K562 (cell line): ENCODE data around the gene SLC39A7. TPM values are rescaled to one million over a fixed set of nuclear protein-coding genes. Genes with fewer than 3 reads are reported as not detected.

ENCODE experiments used
- ATAC-seq: fragments of 200-7000 bp; cut with Tn5 transposase; 3 replicates; pipeline ENCODE4 v1.9.1; 2020; ENCODE audit warnings: moderate library complexity
- BruUV-seq: library from RNA; stranded (reverse); fragments of 400-500 nt; replicated peaks from 2 replicates; lab custom pipeline; 2021; lab: Mats Ljungman, UMichigan
- CTCF ChIA-PET: fragments of 300-600 bp; formaldehyde crosslinking; extraction: SDS; loops from one replicate; lab custom pipeline; 2021; ENCODE audit warnings: low intra/inter-chr PET ratio; lab: Yijun Ruan, JAX
- POLR2A ChIA-PET: fragments of 300-600, 350-650 bp; sonication (Branson Sonifier 250); formaldehyde crosslinking; extraction: SDS; loops from one replicate; lab custom pipeline; 2021; ENCODE audit warnings: antibody characterized with exemption, inconsistent platforms; lab: Yijun Ruan, JAX
- DNase-seq, 4 experiments: peaks; one replicate each; pipeline versions ENCODE4 v3.0.0 to v3.0.0-alpha.2; 2011 to 2018; ENCODE audit warnings: low spot score in 3 of 4, mixed read lengths in 3 of 4; ENCODE audit errors: extremely low read depth in 1 of 4
- FAIRE-seq: peaks from 2 replicates; lab custom pipeline; 2011; peaks lifted over from hg19 to GRCh38; lab: Jason Lieb, UNC
- H2AFZ ChIP-seq: 2 replicates; pipeline ENCODE4 v1.6.0; 2011; ENCODE audit warnings: low read depth, low read length, control low read depth, inconsistent platforms
- H3K27ac ChIP-seq: fragments of 200-600 bp; 3 replicates; pipeline ENCODE4 v1.8.0; 2011; ENCODE audit warnings: low read depth, mild to moderate bottlenecking, control low read depth, inconsistent platforms, low read length, moderate library complexity, mixed read lengths; ENCODE audit errors: extremely low read depth
- H3K27me3 ChIP-seq, 2 experiments: fragments of 300-600 bp in 1 of 2; 2 replicates in 1 of 2; 3 replicates in 1 of 2; pipeline versions ENCODE4 v1.6.0 to v1.8.0; 2011; ENCODE audit warnings: inconsistent platforms in 2 of 2, low read length in 2 of 2, mild to moderate bottlenecking in 1 of 2, mixed read lengths in 1 of 2, moderate library complexity in 1 of 2; ENCODE audit not compliant: control insufficient read depth in 2 of 2, insufficient read depth in 2 of 2
- H3K36me3 ChIP-seq: fragments of 300-600 bp; 3 replicates; pipeline ENCODE4 v1.8.0; 2011; ENCODE audit warnings: mild to moderate bottlenecking, low read length, inconsistent platforms; ENCODE audit not compliant: control insufficient read depth, insufficient read depth
- H3K4me1 ChIP-seq, 2 experiments: fragments of 200-600 bp in 1 of 2; replicated peaks in 1 of 2; 2 replicates in 1 of 2; 3 replicates in 1 of 2; pipeline versions ENCODE4 v1.5.1 to v1.8.0; 2011; ENCODE audit warnings: inconsistent platforms in 2 of 2, low read length in 2 of 2, mild to moderate bottlenecking in 1 of 2, mixed read lengths in 1 of 2, moderate library complexity in 1 of 2; ENCODE audit not compliant: control insufficient read depth in 2 of 2, insufficient read depth in 2 of 2
- H3K4me2 ChIP-seq: 2 replicates; pipeline ENCODE4 v1.6.1; 2011; ENCODE audit warnings: low read length, control low read depth, inconsistent platforms, mixed read lengths; ENCODE audit not compliant: insufficient read depth
- H3K4me3 ChIP-seq: fragments of 200-600 bp; sonication (generic), shearing (Covaris generic); 2 replicates; pipeline ENCODE4 v1.5.1; 2016; ENCODE audit warnings: control low read depth, inconsistent platforms
- H3K79me2 ChIP-seq: fragments of 200-600 bp; 3 replicates; pipeline ENCODE4 v1.8.0; 2011; ENCODE audit warnings: low read length, inconsistent platforms; ENCODE audit not compliant: control insufficient read depth, insufficient read depth
- H3K9ac ChIP-seq, 2 experiments: 2 replicates each; pipeline versions ENCODE4 v1.6.0 to v1.6.1; 2011; ENCODE audit warnings: low read depth in 2 of 2, low read length in 2 of 2, control low read depth in 1 of 2, inconsistent platforms in 1 of 2, mild to moderate bottlenecking in 1 of 2, mixed read lengths in 1 of 2; ENCODE audit not compliant: insufficient read depth in 1 of 2
- H3K9me1 ChIP-seq: one replicate; pipeline ENCODE4 v1.6.0; 2011; ENCODE audit warnings: inconsistent platforms, mild to moderate bottlenecking, low read length, moderate library complexity; ENCODE audit not compliant: control insufficient read depth, insufficient read depth
- H3K9me3 ChIP-seq: replicated peaks from 2 replicates; pipeline ENCODE4 v1.5.1; 2011; ENCODE audit warnings: low read depth, low read length, inconsistent platforms; ENCODE audit not compliant: control insufficient read depth, insufficient read depth
- H4K20me1 ChIP-seq: replicated peaks from 2 replicates; pipeline ENCODE4 v1.6.1; 2011; ENCODE audit warnings: low read length, inconsistent platforms, mixed read lengths; ENCODE audit not compliant: control insufficient read depth, insufficient read depth
- BMI1 ChIP-seq: fragments of 150-350 bp; IDR thresholded peaks from 2 replicates; pipeline ENCODE4 v1.6.1; 2014; ENCODE audit warnings: low read length
- CCNT2 ChIP-seq: IDR thresholded peaks from 2 replicates; pipeline ENCODE4 v1.6.1; 2011; ENCODE audit warnings: borderline replicate concordance, low read depth, mild to moderate bottlenecking, moderate library complexity, mixed read lengths, low read length; ENCODE audit not compliant: insufficient read length; ENCODE audit errors: extremely low read depth
- ESRRB ChIP-seq: fragments of 250-450 bp; sonication (Bioruptor Pico); IDR thresholded peaks from 2 replicates; pipeline ENCODE4 v1.5.0; 2020; ENCODE audit warnings: mild to moderate bottlenecking, moderate library complexity, borderline replicate concordance
- POLR2A ChIP-seq: fragments of 450-650 bp; conservative IDR thresholded peaks from 2 replicates; pipeline ENCODE4 v1.6.1; 2016
- POLR2AphosphoS5 ChIP-seq: IDR thresholded peaks from 2 replicates; pipeline ENCODE4 v1.6.1; 2011; ENCODE audit warnings: mild to moderate bottlenecking, low read depth, low read length, moderate library complexity; ENCODE audit not compliant: control insufficient read depth, insufficient read depth
- RNF219 ChIP-seq: fragments of 250-450 bp; sonication (Bioruptor Pico); IDR thresholded peaks from 2 replicates; pipeline ENCODE4 v1.5.0; 2022; ENCODE audit warnings: mild to moderate bottlenecking
- SMC3 ChIP-seq: conservative IDR thresholded peaks from 2 replicates; pipeline ENCODE4 v1.6.1; 2011; ENCODE audit warnings: low read depth, low read length, improper control_type of control experiment; ENCODE audit not compliant: insufficient read depth
- ZNF140 ChIP-seq: fragments of 250-450 bp; sonication (Bioruptor Pico); IDR thresholded peaks from 2 replicates; pipeline ENCODE4 v1.8.0; 2021; ENCODE audit warnings: moderate library complexity, mild to moderate bottlenecking, inconsistent platforms
- ZNF707 ChIP-seq: fragments of 250-450 bp; sonication (Bioruptor Pico); conservative IDR thresholded peaks from 2 replicates; pipeline ENCODE4 v1.8.0; 2022; ENCODE audit warnings: inconsistent platforms, mild to moderate bottlenecking, moderate library complexity
- WGBS: fragments of 100-300 bp; shearing (Covaris generic); methylation state at CpG from one replicate; pipeline ENCODE4 v1.1.6; 2016; ENCODE audit warnings: low coverage, mixed read lengths; ENCODE audit not compliant: insufficient coverage; ENCODE audit errors: missing lambda C conversion rate; 5-methylcytosine and 5-hydroxymethylcytosine counted together
- in situ Hi-C: fragments of 300-500 bp; cut with MboI; formaldehyde crosslinking; loops from 4 replicates; pipeline ENCODE4 v1.15.0; 2018; ENCODE audit warnings: inconsistent platforms, mixed read lengths
- intact Hi-C: fragments of 100-400 bp; cut with micrococcal nuclease; formaldehyde crosslinking; loops from 2 replicates; pipeline ENCODE4 v1.14.2; 2022
- polyA plus RNA-seq, 8 experiments: library from polyadenylated mRNA; depleted of rRNA in 4 of 8; stranded (reverse) in 5 of 8; unstranded in 3 of 8; fragments of >200 nt; fragmentation: Nextera tagmentation in 2 of 8; fragmentation: Illumina TruSeq in 1 of 8; extraction: Ambion mirVana in 2 of 8; extraction: Trizol in 1 of 8; gene quantifications; 2 replicates each; pipeline versions ENCODE4 v1.2.1 to v1.2.3, GENCODE V29; 2011 to 2014; ENCODE audit warnings: inconsistent platforms in 1 of 8, missing spikeins in 1 of 8
- total RNA-seq, 7 experiments: library from RNA; depleted of rRNA in 6 of 7; stranded (reverse); fragments of >200 nt in 6 of 7; fragmentation: Illumina TruSeq in 2 of 7; extraction: Trizol in 2 of 7; gene quantifications; 2 replicates each; pipeline versions ENCODE4 v1.2.1 to v1.2.3, GENCODE V29; 2011 to 2021; ENCODE audit warnings: low replicate concordance in 1 of 7
- TF ChIP-seq, protein P1 (sequence below): fragments of 450-650 bp; conservative IDR thresholded peaks from 2 replicates; pipeline ENCODE4 v1.6.1; 2016; ENCODE audit warnings: missing genetic modification characterization, low read depth, mild to moderate bottlenecking, missing compliant biosample characterization, moderate library complexity

Gene SLC39A7
- total and polyA plus RNA-seq, 9 of the 15 experiments (the other 6 are each of a cell fraction or from before 2014, with no cell fraction given): 21.7 to 169 (median 121) TPM

DNA sequence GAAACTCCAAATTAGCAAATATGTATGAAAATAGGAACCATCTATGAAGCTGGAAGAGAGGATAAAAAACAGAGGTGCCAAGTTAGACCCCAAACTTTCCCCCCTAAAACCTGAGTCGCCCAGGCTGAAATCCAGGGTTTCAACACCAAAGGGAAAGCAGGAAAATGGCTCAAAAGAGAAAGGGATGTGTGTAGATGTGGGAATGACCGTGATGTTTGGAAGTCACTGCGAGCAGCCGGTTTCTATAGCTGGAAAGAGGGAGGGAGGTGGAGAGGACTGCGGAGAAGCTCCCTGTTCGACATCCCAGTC, 12.1 kb downstream of the SLC39A7 start:
- no peak overlapping the region for H2AFZ ChIP-seq
- DNase-seq: no peak
- peak overlapping the region in 1 of 2 experiments; percentile 69; a peak in 2 of 4 replicates for H3K9ac ChIP-seq
- BruUV-seq: no TSS peak
- H3K36me3 ChIP-seq: peaks cover 28% of the 10 kb centered on the region; the same call in 2 of the 3 replicates
- WGBS: 56% methylated on average over 6 of the region's 6 CpGs
- no peak for FAIRE-seq
- ChIA-PET CTCF (no interaction called here), POLR2A (interaction anchor here (0.6 to 1.2 kb wide), 4 partner anchors 20 to 72 kb away, joined by 3 to 4 read pairs (median 4); no protein-coding TSS in a partner anchor)
- H3K79me2 ChIP-seq: peaks cover 11% of the 10 kb centered on the region
- H3K4me3 ChIP-seq: no peak overlapping the region
- no peak overlapping the region for H3K27ac ChIP-seq
- H3K9me3 ChIP-seq: no peaks in the 10 kb centered on the region
- H3K27me3 ChIP-seq: peaks cover 0 to 2% of the 10 kb centered on the region in 2 experiments; a peak in 2 of 5 replicates
- ATAC-seq: no peak
- intact Hi-C loops: no loop called here
- in situ Hi-C loops: no loop called here
- 0 out of 2 replicates have a peak, but pooled peaks have one; percentile 58 for TF ChIP-seq POLR2A
- no peak for TF ChIP-seq ESRRB (CRISPR knock-in tag)
- 0 out of 2 replicates have a peak, but pooled peaks have one; percentile 14 for TF ChIP-seq POLR2AphosphoS5
- H3K4me2 ChIP-seq: no peak overlapping the region
- H3K9me1 ChIP-seq: no peaks in the 10 kb centered on the region
- no peaks in the 10 kb centered on the region for H4K20me1 ChIP-seq
- peaks cover 4 to 39% of the 10 kb centered on the region in 2 experiments; a peak in 2 of 5 replicates for H3K4me1 ChIP-seq

GRCh38 chr6:33213166-33213988, 12.7 kb downstream of the SLC39A7 start:
- ChIA-PET CTCF (no interaction called here), POLR2A (interaction anchor here (0.9 to 1.2 kb wide), 3 partner anchors 20 to 35 kb away, joined by 3 to 4 read pairs (median 3); no protein-coding TSS in a partner anchor)
- peaks cover 28% of the 10 kb centered on the region; the same call in 2 of the 3 replicates for H3K36me3 ChIP-seq
- no TSS peak for BruUV-seq
- no peak overlapping the region for H3K4me3 ChIP-seq
- H3K9ac ChIP-seq: peak overlapping the region in 1 of 2 experiments; percentile 69; a peak in 2 of 4 replicates
- H2AFZ ChIP-seq: no peak overlapping the region
- FAIRE-seq (no peak), DNase-seq (peak in 1 of 4 experiments; percentile 22), ATAC-seq (peak; percentile 7)
- H3K9me1 ChIP-seq: no peaks in the 10 kb centered on the region
- peaks cover 4 to 34% of the 10 kb centered on the region in 2 experiments; a peak in 2 of 5 replicates for H3K4me1 ChIP-seq
- no peaks in the 10 kb centered on the region for H3K9me3 ChIP-seq
- no peak overlapping the region for H3K27ac ChIP-seq
- 54% methylated on average over 33 of the region's 43 CpGs for WGBS
- H3K27me3 ChIP-seq: peaks cover 4 to 8% of the 10 kb centered on the region in 2 experiments; a peak in 3 of 5 replicates
- peaks cover 7% of the 10 kb centered on the region; the same call in 2 of the 3 replicates for H3K79me2 ChIP-seq
- H3K4me2 ChIP-seq: no peak overlapping the region
- in situ Hi-C loops (no loop called here), intact Hi-C loops (no loop called here)
- no peaks in the 10 kb centered on the region for H4K20me1 ChIP-seq
- TF ChIP-seq CCNT2 (peak; percentile 39), ZNF140 (no peak), POLR2A (peak; percentile 56), BMI1 (no peak), ZNF707 (CRISPR knock-in tag) (no peak), RNF219 (CRISPR knock-in tag) (no peak), SMC3 (no peak)
- TF ChIP-seq, protein P1, sequence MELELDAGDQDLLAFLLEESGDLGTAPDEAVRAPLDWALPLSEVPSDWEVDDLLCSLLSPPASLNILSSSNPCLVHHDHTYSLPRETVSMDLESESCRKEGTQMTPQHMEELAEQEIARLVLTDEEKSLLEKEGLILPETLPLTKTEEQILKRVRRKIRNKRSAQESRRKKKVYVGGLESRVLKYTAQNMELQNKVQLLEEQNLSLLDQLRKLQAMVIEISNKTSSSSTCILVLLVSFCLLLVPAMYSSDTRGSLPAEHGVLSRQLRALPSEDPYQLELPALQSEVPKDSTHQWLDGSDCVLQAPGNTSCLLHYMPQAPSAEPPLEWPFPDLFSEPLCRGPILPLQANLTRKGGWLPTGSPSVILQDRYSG (tag): no peak
